Measurements from ENCODE around the gene TPSG1.

DNA sequence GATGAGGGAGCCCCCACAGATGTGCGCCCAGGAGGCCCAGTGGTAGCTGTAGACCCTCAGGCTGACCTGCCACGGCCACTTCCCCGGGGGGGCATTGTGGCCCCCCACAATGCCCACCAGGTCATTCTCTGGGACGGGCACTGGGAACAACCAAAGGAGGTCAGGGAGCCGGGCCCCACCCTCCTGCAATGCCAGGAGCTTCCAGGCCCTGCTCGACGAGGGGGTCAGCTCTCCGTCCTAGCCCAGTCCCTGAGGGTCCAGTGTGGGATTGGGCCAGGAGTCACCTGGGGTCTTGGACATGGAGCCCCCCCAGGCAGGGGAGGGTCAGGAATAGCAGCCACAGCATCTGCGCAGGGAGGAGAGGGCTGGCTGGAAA, 37.8 kb upstream of the TPSG1 start:
- TF ChIP-seq POLR2A (IDR thresholded peaks at IDR 0.05; ENCODE audit: low read depth, low read length), result no peak
- no peak for TF ChIP-seq POLR2AphosphoS5 (IDR thresholded peaks at IDR 0.05; ENCODE audit: low read depth, low read length)
- TF ChIP-seq POU2F2 (IDR thresholded peaks at IDR 0.05; ENCODE audit: low read depth, low read length), result no peak
- TF ChIP-seq TAF1 (IDR thresholded peaks at IDR 0.05; ENCODE audit: low read depth, low read length), result no peak

All from GM12891 (cell line).